GM21723 (cell line): Measurements from ENCODE around the gene PAX9.
"Not testable (repeated sequence)": the region's sequence is repeated elsewhere in the genome, so short reads cannot be mapped to it uniquely, and the experiment has no call there.

Experiments
- ATAC-seq: cut with Tn5 transposase; IDR thresholded peaks from one replicate; pipeline ENCODE4 v1.9.1; 2021; ENCODE audit warnings: mild to moderate bottlenecking, moderate library complexity; ENCODE audit not compliant: unreplicated experiment

The PAX9 gene

GRCh38 chr14:36672095-36672494 is 10.4 kb downstream of the PAX9 start:
- ATAC-seq, result no peak

GRCh38 chr14:36674659-36675058 is 13.0 kb downstream of the PAX9 start:
- no peak for ATAC-seq

- ATAC-seq, result no peak
Observed at GRCh38 chr14:36675581-36675980, 13.9 kb downstream of the PAX9 start.

GRCh38 chr14:36676236-36676635 is 14.6 kb downstream of the PAX9 start:
- ATAC-seq, result no peak

GRCh38 chr14:36682338-36682737 is 20.7 kb downstream of the PAX9 start:
- ATAC-seq, result no peak

- no peak for ATAC-seq
Observed at GRCh38 chr14:36683083-36683724, 21.5 kb downstream of the PAX9 start.

GRCh38 chr14:36684946-36685345 is 23.3 kb downstream of the PAX9 start:
- ATAC-seq, result no peak

- ATAC-seq, result no peak
Observed at GRCh38 chr14:36690311-36691040, 28.8 kb downstream of the PAX9 start.

- ATAC-seq, result not testable (repeated sequence)
Observed at GRCh38 chr14:36699420-36699819, 37.8 kb downstream of the PAX9 start.

GRCh38 chr14:36700651-36701050 is 39.0 kb downstream of the PAX9 start:
- no peak for ATAC-seq

GRCh38 chr14:36701132-36701531 is 39.5 kb downstream of the PAX9 start:
- no peak for ATAC-seq

- ATAC-seq, result no peak
Observed at GRCh38 chr14:36702474-36702873, 40.8 kb downstream of the PAX9 start.

GRCh38 chr14:36707570-36707969 is 45.9 kb downstream of the PAX9 start:
- no peak for ATAC-seq

GRCh38 chr14:36713960-36714703 is 52.5 kb downstream of the PAX9 start:
- ATAC-seq, result no peak

GRCh38 chr14:36716614-36717184 is 55.0 kb downstream of the PAX9 start:
- ATAC-seq, result no peak

- ATAC-seq, result no peak
Observed at GRCh38 chr14:36717363-36717762, 55.7 kb downstream of the PAX9 start.

GRCh38 chr14:36718216-36718615 is 56.6 kb downstream of the PAX9 start:
- ATAC-seq, result no peak

- ATAC-seq, result no peak
Observed at GRCh38 chr14:36719823-36720222, 58.2 kb downstream of the PAX9 start.

- no peak for ATAC-seq
Observed at GRCh38 chr14:36720657-36721056, 59.0 kb downstream of the PAX9 start.

GRCh38 chr14:36721877-36722276 is 60.2 kb downstream of the PAX9 start:
- ATAC-seq, result no peak

GRCh38 chr14:36723530-36723929 is 61.9 kb downstream of the PAX9 start:
- ATAC-seq, result no peak

GRCh38 chr14:36724162-36724561 is 62.5 kb downstream of the PAX9 start:
- no peak for ATAC-seq
